Keratinocyte (primary cell): ENCODE measurements around the gene SPA17. TPM values are rescaled to one million over a fixed set of nuclear protein-coding genes. Genes with fewer than 3 reads are reported as not detected.

Experiments used
- DNase-seq: peaks from one replicate; pipeline ENCODE4 v3.0.0-alpha.2; 2011; ENCODE audit warnings: low read depth, missing footprints, low spot score
- FAIRE-seq: peaks from 2 replicates; lab custom pipeline; 2011; peaks lifted over from hg19 to GRCh38; lab: Jason Lieb, UNC
- H2AFZ ChIP-seq: 2 replicates; pipeline ENCODE4 v1.6.0; 2012; ENCODE audit warnings: low read length, control low read depth, inconsistent platforms; ENCODE audit not compliant: control insufficient read depth
- H3K27ac ChIP-seq: 2 replicates; pipeline ENCODE4 v1.5.1; 2011; ENCODE audit warnings: low read length; ENCODE audit not compliant: control insufficient read depth, insufficient read depth
- H3K27me3 ChIP-seq: 3 replicates; pipeline ENCODE4 v1.6.0; 2011; ENCODE audit warnings: low read length; ENCODE audit not compliant: control insufficient read depth, insufficient read depth; ENCODE audit errors: extremely low read depth
- H3K36me3 ChIP-seq, 2 experiments: 2 replicates in 1 of 2; 3 replicates in 1 of 2; pipeline ENCODE4 v1.5.1; 2011; ENCODE audit warnings: low read length in 2 of 2, mild to moderate bottlenecking in 1 of 2; ENCODE audit not compliant: control insufficient read depth in 2 of 2, insufficient read depth in 2 of 2; ENCODE audit errors: extremely low read depth in 1 of 2
- H3K4me1 ChIP-seq: 3 replicates; pipeline ENCODE4 v1.5.1; 2011; ENCODE audit warnings: low read length; ENCODE audit not compliant: control insufficient read depth, insufficient read depth; ENCODE audit errors: extremely low read depth
- H3K4me2 ChIP-seq: 3 replicates; pipeline ENCODE4 v1.6.0; 2011; ENCODE audit warnings: low read depth, low read length; ENCODE audit not compliant: control insufficient read depth, insufficient read depth; ENCODE audit errors: extremely low read depth
- H3K4me3 ChIP-seq, 3 experiments: fragments of 200-600 bp in 1 of 3; sonication (generic) in 1 of 3; 2 replicates in 2 of 3; 3 replicates in 1 of 3; pipeline ENCODE4 v1.5.1; 2011 to 2016; ENCODE audit warnings: low read length in 3 of 3, mild to moderate bottlenecking in 3 of 3, control low read depth in 2 of 3, inconsistent platforms in 1 of 3, low read depth in 1 of 3, mixed read lengths in 1 of 3, mixed run types in 1 of 3, moderate library complexity in 1 of 3; ENCODE audit not compliant: control insufficient read depth in 2 of 3, insufficient read depth in 2 of 3; ENCODE audit errors: extremely low read depth in 1 of 3
- H3K79me2 ChIP-seq: 2 replicates; pipeline ENCODE4 v1.6.0; 2012; ENCODE audit warnings: low read length; ENCODE audit not compliant: control insufficient read depth, insufficient read depth
- H3K9ac ChIP-seq: 3 replicates; pipeline ENCODE4 v1.6.0; 2011; ENCODE audit warnings: low read length; ENCODE audit not compliant: control insufficient read depth, insufficient read depth; ENCODE audit errors: extremely low read depth
- H3K9me1 ChIP-seq: 3 replicates; pipeline ENCODE4 v1.6.0; 2011; ENCODE audit warnings: low read length; ENCODE audit not compliant: control insufficient read depth, insufficient read depth; ENCODE audit errors: extremely low read depth
- H3K9me3 ChIP-seq: 2 replicates; pipeline ENCODE4 v1.5.1; 2012; ENCODE audit warnings: low read depth, low read length; ENCODE audit not compliant: control insufficient read depth
- H4K20me1 ChIP-seq: 3 replicates; pipeline ENCODE4 v1.6.0; 2011; ENCODE audit warnings: low read length; ENCODE audit not compliant: control insufficient read depth, insufficient read depth; ENCODE audit errors: extremely low read depth
- CTCF ChIP-seq, 3 experiments: IDR thresholded peaks in 1 of 3; conservative IDR thresholded peaks in 1 of 3; optimal IDR thresholded peaks in 1 of 3; 2 replicates in 2 of 3; 3 replicates in 1 of 3; pipeline versions ENCODE3 to v1.5.1; 2011; ENCODE audit warnings: low read length in 3 of 3, mild to moderate bottlenecking in 3 of 3, moderate library complexity in 2 of 3, control low read depth in 1 of 3, inconsistent platforms in 1 of 3; ENCODE audit not compliant: insufficient read depth in 2 of 3; ENCODE audit errors: extremely low read depth in 1 of 3
- EZH2 ChIP-seq: IDR thresholded peaks from one replicate; pipeline ENCODE4 v1.6.1; 2012; ENCODE audit warnings: inconsistent platforms, mild to moderate bottlenecking, low read length, moderate library complexity
- dilution Hi-C: fragments of 300-500 bp; cut with MboI; formaldehyde crosslinking; loops from one replicate; pipeline ENCODE4 v1.7.0; 2020; ENCODE audit warnings: low sequenced_read_pairs; ENCODE audit not compliant: extremely low pct_ligation_motif_present
- polyA plus RNA-seq, 5 experiments: library from polyadenylated mRNA; depleted of rRNA in 3 of 5; stranded (reverse) in 3 of 5; stranded (forward) in 1 of 5; unstranded in 1 of 5; fragments of >200 nt; gene quantifications; 1 replicate in 1 of 5; 2 replicates in 3 of 5; 3 replicates in 1 of 5; pipeline versions ENCODE4 v1.2.1 to v1.2.3, GENCODE V29; 2011 to 2012; ENCODE audit warnings: missing spikeins in 2 of 5, low read depth in 1 of 5, low replicate concordance in 1 of 5

Gene SPA17
- polyA plus RNA-seq, 1 donor (not counting 4 experiments of a cell fraction or from before 2014, with no cell fraction given) = 19.5 TPM

- Histone ChIP-seq H3K9me3 (no peaks in the 10 kb centered on the region), H3K4me1 (peaks cover 12% of the 10 kb centered on the region), H3K9me1 (peaks cover 4% of the 10 kb centered on the region), H2AFZ (peak overlapping the region; percentile 75), H3K4me2 (peak overlapping the region; percentile 61), H3K27ac (no peak overlapping the region), H3K27me3 (peaks cover 31% of the 10 kb centered on the region), H3K36me3 (no peaks in the 10 kb centered on the region), H3K9ac (no peak overlapping the region), H3K79me2 (no peaks in the 10 kb centered on the region), H4K20me1 (no peaks in the 10 kb centered on the region), H3K4me3 (peak overlapping the region in 1 of 3 experiments; percentile 9)
- dilution Hi-C loops = no loop called here
- DNase-seq (no peak), FAIRE-seq (no peak)
- no peak for TF ChIP-seq CTCF (optimal IDR thresholded peaks at IDR 0.05 in 1 of 3, IDR thresholded peaks at IDR 0.05 in 1 of 3, conservative IDR thresholded peaks at IDR 0.05 in 1 of 3; ENCODE audit: extremely low read depth in 1 of 3, insufficient read depth in 2 of 3, low read length in 3 of 3)
- TF ChIP-seq EZH2 = no peak
Observed at GRCh38 chr11:124724979-124725718, 51.4 kb downstream of the SPA17 start.

- peaks cover 4% of the 10 kb centered on the region for H3K9me1 ChIP-seq
- H3K27me3 ChIP-seq = peaks cover 30% of the 10 kb centered on the region
- H3K36me3 ChIP-seq = no peaks in the 10 kb centered on the region
- no peak for DNase-seq
- TF ChIP-seq EZH2 (no peak), CTCF (optimal IDR thresholded peaks at IDR 0.05 in 1 of 3, IDR thresholded peaks at IDR 0.05 in 1 of 3, conservative IDR thresholded peaks at IDR 0.05 in 1 of 3; ENCODE audit: extremely low read depth in 1 of 3, insufficient read depth in 2 of 3, low read length in 3 of 3) (no peak)
- peak; percentile 85 for FAIRE-seq
- H3K4me2 ChIP-seq = peak overlapping the region; percentile 61
- H3K4me1 ChIP-seq = peaks cover 12% of the 10 kb centered on the region
- dilution Hi-C loops = no loop called here
- H4K20me1 ChIP-seq = no peaks in the 10 kb centered on the region
- H2AFZ ChIP-seq = peak overlapping the region; percentile 75
- H3K27ac ChIP-seq = no peak overlapping the region
- H3K4me3 ChIP-seq = peak overlapping the region in 2 of 3 experiments; percentile 9 to 12
- no peaks in the 10 kb centered on the region for H3K9me3 ChIP-seq
- no peaks in the 10 kb centered on the region for H3K79me2 ChIP-seq
- no peak overlapping the region for H3K9ac ChIP-seq
Observed at GRCh38 chr11:124725719-124726105, 52.0 kb downstream of the SPA17 start.
